ENCODE measurements around the gene HACD4.

DNA sequence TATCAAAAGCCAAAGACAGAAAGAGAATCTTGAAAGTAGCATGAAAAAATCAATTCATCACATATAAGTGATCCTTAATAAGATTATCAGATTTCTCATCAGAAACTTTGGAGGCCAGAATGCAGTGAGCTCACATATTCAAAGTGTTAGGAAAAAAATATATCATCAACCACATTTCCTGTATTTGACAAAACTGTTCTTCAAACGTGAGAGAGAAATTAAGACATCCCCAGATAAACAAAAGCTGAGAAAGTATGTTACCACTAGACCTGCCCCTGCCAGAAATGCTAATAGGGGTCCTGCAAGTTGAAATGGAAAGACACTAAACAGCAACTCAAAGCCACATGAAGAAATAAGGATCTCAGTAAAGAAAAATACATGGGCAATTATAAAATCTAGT lies 29.9 kb downstream of the HACD4 start:
- TF ChIP-seq, protein P1, sequence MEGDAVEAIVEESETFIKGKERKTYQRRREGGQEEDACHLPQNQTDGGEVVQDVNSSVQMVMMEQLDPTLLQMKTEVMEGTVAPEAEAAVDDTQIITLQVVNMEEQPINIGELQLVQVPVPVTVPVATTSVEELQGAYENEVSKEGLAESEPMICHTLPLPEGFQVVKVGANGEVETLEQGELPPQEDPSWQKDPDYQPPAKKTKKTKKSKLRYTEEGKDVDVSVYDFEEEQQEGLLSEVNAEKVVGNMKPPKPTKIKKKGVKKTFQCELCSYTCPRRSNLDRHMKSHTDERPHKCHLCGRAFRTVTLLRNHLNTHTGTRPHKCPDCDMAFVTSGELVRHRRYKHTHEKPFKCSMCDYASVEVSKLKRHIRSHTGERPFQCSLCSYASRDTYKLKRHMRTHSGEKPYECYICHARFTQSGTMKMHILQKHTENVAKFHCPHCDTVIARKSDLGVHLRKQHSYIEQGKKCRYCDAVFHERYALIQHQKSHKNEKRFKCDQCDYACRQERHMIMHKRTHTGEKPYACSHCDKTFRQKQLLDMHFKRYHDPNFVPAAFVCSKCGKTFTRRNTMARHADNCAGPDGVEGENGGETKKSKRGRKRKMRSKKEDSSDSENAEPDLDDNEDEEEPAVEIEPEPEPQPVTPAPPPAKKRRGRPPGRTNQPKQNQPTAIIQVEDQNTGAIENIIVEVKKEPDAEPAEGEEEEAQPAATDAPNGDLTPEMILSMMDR (IDR thresholded peaks at IDR 0.05): no peak
- TF ChIP-seq POLR2AphosphoS5 (IDR thresholded peaks at IDR 0.05) (no peak), POLR2A (IDR thresholded peaks at IDR 0.05) (no peak)

Data from stomach (tissue), 4 donors.